CD4-positive, alpha-beta T cell treated with Interleukin-4 for 1 hour (primary cell): ENCODE measurements around the gene DCAF17.
"Not testable (repeated sequence)": the region's sequence is repeated elsewhere in the genome, so short reads cannot be mapped to it uniquely, and the experiment has no call there.

Source experiments
- DNase-seq, 2 donors: peaks; one replicate each; pipeline ENCODE4 v3.0.0-alpha.2; 2020 to 2022

Gene DCAF17

GRCh38 chr2:171515672-171516298 lies 81.8 kb downstream of the DCAF17 start:
- DNase-seq = no peak

GRCh38 chr2:171516793-171517192 lies 82.8 kb downstream of the DCAF17 start:
- no peak for DNase-seq

DNA sequence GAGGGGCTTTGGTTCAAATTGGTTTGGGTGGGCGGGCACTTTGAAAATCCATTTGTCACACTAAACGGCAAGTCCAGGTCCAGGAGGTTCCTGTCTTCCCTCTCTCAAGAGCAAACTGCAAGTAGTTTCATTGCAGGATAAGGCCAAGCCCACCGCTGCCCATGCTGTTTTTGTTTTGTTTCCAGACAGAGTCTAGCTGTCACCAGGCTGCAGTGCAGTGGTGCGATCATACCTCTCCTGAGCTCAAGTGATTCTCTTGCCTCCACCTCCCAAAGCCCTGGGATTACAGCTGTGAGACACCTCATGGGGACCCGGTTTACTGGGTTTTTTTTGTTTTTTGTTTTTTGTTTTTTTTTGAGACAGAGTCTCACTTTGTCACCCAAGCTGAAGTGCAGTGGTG lies 86.4 kb downstream of the DCAF17 start:
- DNase-seq = no peak

- DNase-seq = no peak
These were observed 87.5 kb downstream of the DCAF17 start for GRCh38 chr2:171521361-171522051.

- no peak for DNase-seq
These were observed 88.2 kb downstream of the DCAF17 start, which contains the start of gene CYBRD1 for GRCh38 chr2:171522052-171522787. CYBRD1 (plus strand) TSS chr2:171522474; CDS start chr2:171522546, 72 bp downstream.

DNA sequence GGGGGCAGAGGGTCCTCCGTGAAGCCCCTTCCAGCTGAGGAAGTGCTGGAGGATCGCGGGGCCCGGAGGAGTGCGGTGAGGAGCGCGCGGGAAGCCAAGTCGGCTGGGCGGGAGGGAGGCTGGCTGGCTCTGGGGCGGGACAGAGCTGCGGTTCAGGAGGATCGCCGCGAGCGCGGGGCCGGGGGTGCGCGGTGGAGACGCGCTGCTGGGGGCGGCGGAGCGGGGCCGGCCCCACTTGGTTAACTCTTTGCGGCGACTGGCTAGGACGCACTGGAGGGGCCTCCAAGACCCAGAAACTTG lies 88.7 kb downstream of the DCAF17 start:
- no peak for DNase-seq

- DNase-seq = peak in 1 of 2 donors; percentile 25
These were observed 89.3 kb downstream of the DCAF17 start for GRCh38 chr2:171523088-171524017.

DNA sequence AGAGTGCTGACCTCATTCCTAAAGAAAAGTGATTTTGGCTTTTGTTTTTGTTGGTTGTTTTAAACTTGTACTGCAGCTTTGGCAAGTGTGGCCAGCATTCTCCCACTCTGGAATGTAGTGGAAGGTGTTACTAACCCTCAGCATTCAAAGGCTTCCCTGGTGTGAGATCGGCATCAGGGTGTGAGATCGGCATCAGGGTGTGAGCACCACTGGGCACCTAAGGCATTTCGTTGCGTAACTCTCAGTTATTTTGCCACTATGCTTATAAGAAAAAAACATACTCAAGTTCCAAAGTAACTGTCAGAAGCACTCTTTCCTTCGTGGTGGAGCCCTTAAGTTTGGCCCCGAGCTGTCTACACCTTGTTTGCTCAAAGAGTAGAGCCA lies 90.0 kb downstream of the DCAF17 start:
- no peak for DNase-seq

GRCh38 chr2:171529914-171530313 lies 95.9 kb downstream of the DCAF17 start:
- no peak for DNase-seq

DNA sequence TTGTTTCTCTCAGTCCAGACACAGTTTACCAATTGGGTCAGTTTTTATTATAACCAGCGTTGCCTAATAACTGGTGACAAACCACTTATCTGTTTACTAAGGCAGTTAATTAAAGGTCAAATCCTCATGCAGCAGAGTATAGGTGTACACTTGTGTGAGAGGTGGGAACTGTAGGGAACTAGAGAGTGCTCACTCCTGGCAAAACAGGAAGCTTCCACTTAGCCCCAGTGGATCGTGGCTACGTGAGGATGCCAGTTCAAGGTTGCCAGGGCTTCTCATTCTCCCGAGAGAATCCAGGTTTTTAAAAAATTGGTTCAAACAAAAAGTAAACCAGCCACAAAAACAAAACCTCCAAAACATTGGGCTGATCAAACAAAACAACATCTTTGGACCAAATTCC lies 96.4 kb downstream of the DCAF17 start:
- DNase-seq = no peak

- DNase-seq = not testable (repeated sequence)
These were observed 96.8 kb downstream of the DCAF17 start for GRCh38 chr2:171530859-171531258.

- no peak for DNase-seq
These were observed 97.3 kb downstream of the DCAF17 start for GRCh38 chr2:171531291-171531690.

DNA sequence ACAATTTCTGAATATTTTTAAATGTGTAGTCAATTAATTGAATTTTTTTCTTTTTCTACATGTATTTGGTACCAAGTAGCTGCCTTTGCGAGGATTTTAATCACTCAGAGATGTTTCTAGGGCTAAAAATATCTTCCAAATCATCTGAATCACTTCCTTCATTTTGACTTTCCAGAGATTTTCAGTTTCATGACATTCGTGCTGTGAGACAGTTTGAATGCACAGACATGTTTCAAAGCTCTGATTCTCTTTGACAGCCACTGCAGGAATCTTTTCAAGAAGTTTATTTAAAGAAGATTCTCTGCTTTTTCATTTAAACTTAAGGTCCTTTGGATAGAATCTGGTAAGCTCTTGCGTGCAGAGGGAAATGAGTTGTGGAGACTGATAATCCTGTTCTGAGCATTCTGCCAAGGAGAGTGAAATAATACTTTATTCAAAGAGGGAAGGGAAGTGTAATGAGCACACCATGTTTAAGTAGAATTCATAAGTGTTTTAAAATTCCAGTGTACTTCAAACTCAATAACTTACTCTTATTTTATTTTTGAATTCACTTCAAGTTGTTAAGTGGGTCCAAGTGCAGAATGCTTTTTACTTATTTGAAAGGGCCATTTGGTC lies 97.9 kb downstream of the DCAF17 start:
- DNase-seq = no peak

DNA sequence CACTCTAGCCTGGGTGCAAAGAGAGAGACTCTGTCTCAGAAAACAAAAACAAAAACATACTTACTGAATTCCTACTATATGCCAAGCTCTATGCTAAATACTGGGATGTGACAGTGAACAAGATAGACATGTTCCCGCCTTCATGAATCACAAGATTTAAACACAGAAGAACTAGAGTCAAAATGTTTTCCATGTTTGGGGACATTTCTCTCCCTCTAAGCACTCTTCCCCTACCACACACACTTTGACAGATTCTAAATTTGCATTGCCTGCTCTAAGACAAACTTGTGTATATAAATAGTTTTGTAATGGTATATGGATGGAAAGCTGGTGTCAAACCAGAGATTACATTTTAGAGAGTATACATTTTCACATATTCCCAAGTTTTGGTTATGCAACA lies 99.3 kb downstream of the DCAF17 start:
- DNase-seq = no peak
